Activated CD4-positive, alpha-beta T cell treated with anti-CD3 and anti-CD28 coated beads, Interleukin-2, amount 10 ng/mL, durations not matched to agents 24 days and 14 days (primary cell): ENCODE results near the gene DCAF15. TPM values are rescaled to one million over a fixed set of nuclear protein-coding genes. Genes with fewer than 3 reads are reported as not detected.
A peak's percentile ranks its signal among the peaks of the same experiment; 100 is the strongest.
"Not testable (repeated sequence)": the region's sequence is repeated elsewhere in the genome, so short reads cannot be mapped to it uniquely, and the experiment has no call there.

ENCODE experiments used
- DNase-seq: peaks from one replicate; pipeline ENCODE4 v3.0.0; 2022
- H3K27ac Mint-ChIP-seq: one replicate; pipeline ENCODE4 v1.8.0; 2022; ENCODE audit warnings: mild to moderate bottlenecking, mixed read lengths
- H3K27me3 Mint-ChIP-seq: one replicate; pipeline ENCODE4 v1.8.0; 2022; ENCODE audit warnings: mixed read lengths
- H3K36me3 Mint-ChIP-seq: one replicate; pipeline ENCODE4 v1.8.0; 2022; ENCODE audit warnings: low read depth, mild to moderate bottlenecking, mixed read lengths
- H3K4me1 Mint-ChIP-seq: one replicate; pipeline ENCODE4 v1.8.0; 2021; ENCODE audit warnings: mixed read lengths
- H3K4me3 Mint-ChIP-seq: one replicate; pipeline ENCODE4 v1.8.0; 2022; ENCODE audit warnings: mild to moderate bottlenecking, moderate library complexity, mixed read lengths
- H3K9me3 Mint-ChIP-seq: one replicate; pipeline ENCODE4 v1.8.0; 2021; ENCODE audit warnings: mixed read lengths
- intact Hi-C: fragments of 100-400 bp; cut with micrococcal nuclease; formaldehyde crosslinking; loops from one replicate; pipeline ENCODE4 v1.15.1; 2023
- total RNA-seq: library from RNA; stranded (reverse); gene quantifications from 2 replicates; pipeline ENCODE4 v1.2.3, GENCODE V29; 2022

The DCAF15 gene
- total RNA-seq, 1 donor from 2014 or later, result 63.2 TPM

- Mint-ChIP-seq H3K4me1 (no peaks in the 10 kb centered on the region), H3K36me3 (peaks cover 50% of the 10 kb centered on the region), H3K4me3 (no peak overlapping the region), H3K9me3 (peaks cover 7% of the 10 kb centered on the region), H3K27ac (peak overlapping the region; percentile 72), H3K27me3 (no peaks in the 10 kb centered on the region)
- peak; percentile 78 for DNase-seq
- intact Hi-C loops, result no loop called here
These were observed 31.2 kb upstream of the DCAF15 start for GRCh38 chr19:13920940-13921747.

GRCh38 chr19:13922118-13922517 lies 30.2 kb upstream of the DCAF15 start:
- H3K4me1 Mint-ChIP-seq, DNase-seq, intact Hi-C loops, H3K9me3 Mint-ChIP-seq, H3K27ac Mint-ChIP-seq, H3K27me3 Mint-ChIP-seq, H3K4me3 Mint-ChIP-seq: not testable (repeated sequence)
- peaks cover 55% of the 10 kb centered on the region for H3K36me3 Mint-ChIP-seq

- peaks cover 7% of the 10 kb centered on the region for H3K9me3 Mint-ChIP-seq
- no peaks in the 10 kb centered on the region for H3K27me3 Mint-ChIP-seq
- no peaks in the 10 kb centered on the region for H3K4me1 Mint-ChIP-seq
- H3K27ac Mint-ChIP-seq, result no peak overlapping the region
- DNase-seq, result no peak
- intact Hi-C loops, result no loop called here
- no peak overlapping the region for H3K4me3 Mint-ChIP-seq
- H3K36me3 Mint-ChIP-seq, result peaks cover 57% of the 10 kb centered on the region
These were observed 28.9 kb upstream of the DCAF15 start for GRCh38 chr19:13923194-13923987.

- no peaks in the 10 kb centered on the region for H3K27me3 Mint-ChIP-seq
- no peak overlapping the region for H3K4me3 Mint-ChIP-seq
- H3K4me1 Mint-ChIP-seq, result no peaks in the 10 kb centered on the region
- H3K36me3 Mint-ChIP-seq, result peaks cover 41% of the 10 kb centered on the region
- DNase-seq, result no peak
- no peak overlapping the region for H3K27ac Mint-ChIP-seq
- intact Hi-C loops, result no loop called here
- H3K9me3 Mint-ChIP-seq, result peaks cover 5% of the 10 kb centered on the region
These were observed 26.3 kb upstream of the DCAF15 start for GRCh38 chr19:13926010-13926409.

GRCh38 chr19:13926715-13927114 lies 25.6 kb upstream of the DCAF15 start:
- peaks cover 34% of the 10 kb centered on the region for H3K36me3 Mint-ChIP-seq
- no peaks in the 10 kb centered on the region for H3K4me1 Mint-ChIP-seq
- H3K27ac Mint-ChIP-seq, result no peak overlapping the region
- no peak overlapping the region for H3K4me3 Mint-ChIP-seq
- no peaks in the 10 kb centered on the region for H3K27me3 Mint-ChIP-seq
- no peak for DNase-seq
- intact Hi-C loops, result no loop called here
- peaks cover 3% of the 10 kb centered on the region for H3K9me3 Mint-ChIP-seq

GRCh38 chr19:13929340-13929739 lies 23.0 kb upstream of the DCAF15 start:
- H3K4me1 Mint-ChIP-seq, result peaks cover 2% of the 10 kb centered on the region
- intact Hi-C loops, result no loop called here
- no peak overlapping the region for H3K4me3 Mint-ChIP-seq
- DNase-seq, result no peak
- no peak overlapping the region for H3K27ac Mint-ChIP-seq
- H3K9me3 Mint-ChIP-seq, result no peaks in the 10 kb centered on the region
- peaks cover 17% of the 10 kb centered on the region for H3K36me3 Mint-ChIP-seq
- peaks cover 3% of the 10 kb centered on the region for H3K27me3 Mint-ChIP-seq

GRCh38 chr19:13929956-13930355 lies 22.4 kb upstream of the DCAF15 start:
- no peak for DNase-seq
- H3K36me3 Mint-ChIP-seq, result peaks cover 14% of the 10 kb centered on the region
- H3K27me3 Mint-ChIP-seq, result peaks cover 3% of the 10 kb centered on the region
- intact Hi-C loops, result no loop called here
- H3K27ac Mint-ChIP-seq, result no peak overlapping the region
- H3K9me3 Mint-ChIP-seq, result no peaks in the 10 kb centered on the region
- no peak overlapping the region for H3K4me3 Mint-ChIP-seq
- peaks cover 3% of the 10 kb centered on the region for H3K4me1 Mint-ChIP-seq

GRCh38 chr19:13930402-13930801 lies 21.9 kb upstream of the DCAF15 start:
- Mint-ChIP-seq H3K27ac (no peak overlapping the region), H3K9me3 (no peaks in the 10 kb centered on the region), H3K36me3 (peaks cover 14% of the 10 kb centered on the region), H3K4me3 (no peak overlapping the region), H3K4me1 (peaks cover 3% of the 10 kb centered on the region), H3K27me3 (peaks cover 3% of the 10 kb centered on the region)
- no peak for DNase-seq
- intact Hi-C loops, result no loop called here

GRCh38 chr19:13931391-13932148 lies 20.7 kb upstream of the DCAF15 start:
- H3K27me3 Mint-ChIP-seq, result peaks cover 5% of the 10 kb centered on the region
- H3K9me3 Mint-ChIP-seq, result no peaks in the 10 kb centered on the region
- peaks cover 14% of the 10 kb centered on the region for H3K36me3 Mint-ChIP-seq
- no peak for DNase-seq
- no peak overlapping the region for H3K4me3 Mint-ChIP-seq
- intact Hi-C loops, result no loop called here
- H3K4me1 Mint-ChIP-seq, result peaks cover 3% of the 10 kb centered on the region
- no peak overlapping the region for H3K27ac Mint-ChIP-seq

GRCh38 chr19:13932149-13932637 lies 20.1 kb upstream of the DCAF15 start:
- Mint-ChIP-seq H3K4me3 (no peak overlapping the region), H3K9me3 (no peaks in the 10 kb centered on the region), H3K27ac (no peak overlapping the region), H3K36me3 (peaks cover 9% of the 10 kb centered on the region), H3K4me1 (peaks cover 3% of the 10 kb centered on the region), H3K27me3 (peaks cover 5% of the 10 kb centered on the region)
- intact Hi-C loops, result no loop called here
- no peak for DNase-seq

GRCh38 chr19:13932911-13933393 lies 19.4 kb upstream of the DCAF15 start:
- Mint-ChIP-seq H3K36me3 (peaks cover 7% of the 10 kb centered on the region), H3K4me3 (no peak overlapping the region), H3K27me3 (peaks cover 9% of the 10 kb centered on the region), H3K27ac (no peak overlapping the region), H3K4me1 (peaks cover 3% of the 10 kb centered on the region), H3K9me3 (no peaks in the 10 kb centered on the region)
- intact Hi-C loops, result no loop called here
- DNase-seq, result no peak

GRCh38 chr19:13934785-13935109 lies 17.6 kb upstream of the DCAF15 start:
- peaks cover 3% of the 10 kb centered on the region for H3K4me1 Mint-ChIP-seq
- no peak for DNase-seq
- no peak overlapping the region for H3K27ac Mint-ChIP-seq
- H3K27me3 Mint-ChIP-seq, result peaks cover 9% of the 10 kb centered on the region
- H3K36me3 Mint-ChIP-seq, result no peaks in the 10 kb centered on the region
- H3K4me3 Mint-ChIP-seq, result no peak overlapping the region
- no peaks in the 10 kb centered on the region for H3K9me3 Mint-ChIP-seq
- intact Hi-C loops, result no loop called here

GRCh38 chr19:13935765-13936510 lies 16.4 kb upstream of the DCAF15 start:
- Mint-ChIP-seq H3K9me3 (no peaks in the 10 kb centered on the region), H3K36me3 (no peaks in the 10 kb centered on the region), H3K27me3 (peaks cover 9% of the 10 kb centered on the region), H3K4me3 (no peak overlapping the region), H3K4me1 (peaks cover 3% of the 10 kb centered on the region), H3K27ac (no peak overlapping the region)
- no peak for DNase-seq
- intact Hi-C loops, result no loop called here
